OCI-LY3 (cell line): ENCODE data around the gene HAGH.

Experiments
- EZH2phosphoT487 ChIP-seq: fragments of 200-600 bp; shearing (Covaris generic); IDR thresholded peaks from 2 replicates; pipeline ENCODE4 v1.6.1; 2018; ENCODE audit warnings: antibody characterized with exemption, mixed run types, low read depth
- TF ChIP-seq, protein P1 (sequence below): fragments of 200-600, 300-600 bp; sonication (generic); IDR thresholded peaks from 2 replicates; pipeline ENCODE4 v1.5.1; 2014; ENCODE audit warnings: antibody characterized with exemption, low read length, low read depth

DNA sequence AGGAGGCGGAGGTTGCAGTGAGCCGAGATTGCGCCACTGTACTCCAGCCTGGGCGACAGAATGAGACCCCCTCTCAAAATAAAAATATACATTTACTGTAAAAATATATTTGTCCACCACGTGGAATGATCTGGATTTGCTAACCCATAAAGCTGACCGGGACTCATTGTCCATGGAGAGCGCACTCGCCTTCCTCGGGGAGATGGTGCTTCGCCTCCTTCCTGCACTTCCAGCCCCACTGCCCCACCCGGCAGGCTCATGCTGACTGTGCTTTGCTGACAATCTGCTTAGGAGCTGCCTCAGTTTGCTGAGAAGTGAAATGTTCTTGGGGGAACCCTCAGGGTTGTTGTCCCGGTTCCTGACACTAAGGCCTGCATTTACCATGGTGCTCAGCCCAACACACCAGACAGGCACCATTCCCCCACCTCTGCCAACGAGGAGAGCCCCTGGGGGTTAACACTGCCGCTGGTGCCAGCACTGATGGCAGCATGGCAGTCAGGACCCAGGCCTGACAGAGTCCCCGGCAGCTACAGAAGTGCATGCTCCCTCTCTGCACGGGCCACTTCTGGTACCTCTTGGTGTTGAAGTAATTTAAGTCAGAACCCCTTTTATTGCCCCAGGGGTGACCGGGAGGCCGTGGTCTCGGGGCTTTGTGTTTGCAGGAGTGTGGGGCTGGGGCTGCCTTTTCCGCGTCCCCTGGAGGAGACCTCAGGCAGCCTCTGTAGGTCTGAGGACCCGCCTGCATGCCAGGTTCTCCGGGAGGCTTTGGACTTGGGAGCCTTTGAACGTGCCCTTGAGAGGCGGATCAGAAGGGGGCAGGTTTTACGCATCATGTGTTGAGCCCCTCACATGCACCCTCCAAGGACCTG lies 41.4 kb downstream of the HAGH start:
- TF ChIP-seq, protein P1, sequence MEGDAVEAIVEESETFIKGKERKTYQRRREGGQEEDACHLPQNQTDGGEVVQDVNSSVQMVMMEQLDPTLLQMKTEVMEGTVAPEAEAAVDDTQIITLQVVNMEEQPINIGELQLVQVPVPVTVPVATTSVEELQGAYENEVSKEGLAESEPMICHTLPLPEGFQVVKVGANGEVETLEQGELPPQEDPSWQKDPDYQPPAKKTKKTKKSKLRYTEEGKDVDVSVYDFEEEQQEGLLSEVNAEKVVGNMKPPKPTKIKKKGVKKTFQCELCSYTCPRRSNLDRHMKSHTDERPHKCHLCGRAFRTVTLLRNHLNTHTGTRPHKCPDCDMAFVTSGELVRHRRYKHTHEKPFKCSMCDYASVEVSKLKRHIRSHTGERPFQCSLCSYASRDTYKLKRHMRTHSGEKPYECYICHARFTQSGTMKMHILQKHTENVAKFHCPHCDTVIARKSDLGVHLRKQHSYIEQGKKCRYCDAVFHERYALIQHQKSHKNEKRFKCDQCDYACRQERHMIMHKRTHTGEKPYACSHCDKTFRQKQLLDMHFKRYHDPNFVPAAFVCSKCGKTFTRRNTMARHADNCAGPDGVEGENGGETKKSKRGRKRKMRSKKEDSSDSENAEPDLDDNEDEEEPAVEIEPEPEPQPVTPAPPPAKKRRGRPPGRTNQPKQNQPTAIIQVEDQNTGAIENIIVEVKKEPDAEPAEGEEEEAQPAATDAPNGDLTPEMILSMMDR = no peak
- TF ChIP-seq EZH2phosphoT487 = no peak
